ENCODE measurements around the gene DNAI1. TPM values are rescaled to one million over a fixed set of nuclear protein-coding genes. Genes with fewer than 3 reads are reported as not detected.

DNAI1 gene
- total RNA-seq, 1 experiment from 2014 or later: 1.1 TPM

GRCh38 chr9:34501372-34501771, 42.8 kb downstream of the DNAI1 start (continued):
- no peak for TF ChIP-seq ZBTB33 (IDR thresholded peaks at IDR 0.05; ENCODE audit: extremely low read depth, insufficient replicate concordance, low read length)
- no peak for TF ChIP-seq JUND (IDR thresholded peaks at IDR 0.05)
- TF ChIP-seq MAX (IDR thresholded peaks at IDR 0.05): no peak
- TF ChIP-seq SIN3A (IDR thresholded peaks at IDR 0.05; ENCODE audit: low read depth): no peak
- TF ChIP-seq CBX3 (IDR thresholded peaks at IDR 0.05; ENCODE audit: low read depth): no peak
- TF ChIP-seq YY1 (IDR thresholded peaks at IDR 0.05; ENCODE audit: extremely low read depth, insufficient replicate concordance, low read depth, low read length): no peak
- TF ChIP-seq SP1 (IDR thresholded peaks at IDR 0.05; ENCODE audit: low read depth): no peak

- no peak for TF ChIP-seq EGR1 (IDR thresholded peaks at IDR 0.05; ENCODE audit: low read depth)
- TF ChIP-seq ATF3 (IDR thresholded peaks at IDR 0.05): no peak
- no peak for TF ChIP-seq FOSL1 (IDR thresholded peaks at IDR 0.05; ENCODE audit: low read depth)
- no peak for TF ChIP-seq SIN3A (IDR thresholded peaks at IDR 0.05; ENCODE audit: low read depth)
- no peak for TF ChIP-seq ZBTB33 (IDR thresholded peaks at IDR 0.05; ENCODE audit: extremely low read depth, insufficient replicate concordance, low read length)
- TF ChIP-seq MAX (IDR thresholded peaks at IDR 0.05): no peak
- no peak for TF ChIP-seq POLR2AphosphoS5 (IDR thresholded peaks at IDR 0.05; ENCODE audit: low read depth, low read length)
- TF ChIP-seq JUND (IDR thresholded peaks at IDR 0.05): no peak
- no peak for TF ChIP-seq SP1 (IDR thresholded peaks at IDR 0.05; ENCODE audit: low read depth)
- TF ChIP-seq EZH2 (IDR thresholded peaks at IDR 0.05): no peak
- TF ChIP-seq RAD21 (IDR thresholded peaks at IDR 0.05; ENCODE audit: low read depth): no peak
- no peak for TF ChIP-seq YY1 (IDR thresholded peaks at IDR 0.05; ENCODE audit: extremely low read depth, insufficient replicate concordance, low read depth, low read length)
- no peak for TF ChIP-seq ELF1 (IDR thresholded peaks at IDR 0.05; ENCODE audit: borderline replicate concordance, low read depth)
- no peak for TF ChIP-seq POLR2A (IDR thresholded peaks at IDR 0.05; ENCODE audit: borderline replicate concordance, extremely low read depth, insufficient read depth, insufficient read length)
- TF ChIP-seq SRF (IDR thresholded peaks at IDR 0.05; ENCODE audit: low read depth): no peak
- no peak for TF ChIP-seq ZNF274 (IDR thresholded peaks at IDR 0.05; ENCODE audit: low read depth, low read length)
- no peak for TF ChIP-seq TCF7L2 (IDR thresholded peaks at IDR 0.05; ENCODE audit: borderline replicate concordance, extremely low read depth, insufficient read depth, insufficient read length)
- Histone ChIP-seq H3K9me2 (ENCODE audit: insufficient read depth) (no peaks in the 10 kb centered on the region), H3K4me2 (ENCODE audit: low read length) (no peak overlapping the region), H3K27ac (ENCODE audit: low read depth, low read length) (no peak overlapping the region), H2AFZ (ENCODE audit: low read depth, low read length, poor library complexity, severe bottlenecking) (no peak overlapping the region), H3K36me3 (ENCODE audit: control insufficient read depth in 1 of 2, insufficient read depth in 2 of 2, low read length in 2 of 2) (no peaks in the 10 kb centered on the region), H3K9me3 (ENCODE audit: control insufficient read depth in 1 of 2, insufficient read depth in 1 of 2, low read depth in 1 of 2, low read length in 2 of 2) (no peaks in the 10 kb centered on the region), H3K4me1 (ENCODE audit: control insufficient read depth in 1 of 2, insufficient read depth in 2 of 2, low read length in 2 of 2) (peaks cover 4 to 7% of the 10 kb centered on the region in 2 experiments; a peak in 2 of 4 replicates), H3K4me3 (replicated peaks in 1 of 2; ENCODE audit: low read depth in 1 of 2, low read length in 2 of 2) (no peak overlapping the region), H4K20me1 (ENCODE audit: insufficient read depth) (no peaks in the 10 kb centered on the region), H3K27me3 (ENCODE audit: insufficient read depth, low read length) (no peaks in the 10 kb centered on the region), H3K9ac (ENCODE audit: low read length) (no peak overlapping the region), H3K79me2 (ENCODE audit: insufficient read depth, low read length) (no peaks in the 10 kb centered on the region)
- no TSS peak for BruUV-seq (replicated peaks)
- ChIA-PET RAD21 (ENCODE audit: low non-redundant PET in 1 of 2, low total read pairs in 2 of 2, uncharacterized antibody in 2 of 2, unreplicated experiment in 2 of 2) (no interaction called here), CTCF (interaction anchor here (1.5 to 4.3 kb wide), 2 partner anchors 96 to 98 kb away, joined by 3 to 17 read pairs; no protein-coding TSS in a partner anchor), POLR2A (no interaction called here)
- no peak for DNase-seq (ENCODE audit: low read depth, low spot score)
- ATAC-seq: peak; percentile 26; the same call in 1 of the 2 replicates
- intact Hi-C loops (cut with micrococcal nuclease): loop anchor here (5.0 kb wide), 2 partner anchors 45 to 90 kb away; partner anchors contain the start of genes DNAI1 and FAM219A
These were observed 43.4 kb downstream of the DNAI1 start for GRCh38 chr9:34501889-34502425.
